Hepatocyte (in vitro differentiated cells): ENCODE measurements around the gene KRTAP10-7.

Experiments used
- CTCF ChIP-seq: fragments of 200-600 bp; sonication (generic); IDR thresholded peaks from 2 replicates; pipeline ENCODE4 v1.5.1; 2016; ENCODE audit warnings: antibody characterized with exemption, mild to moderate bottlenecking; ENCODE audit not compliant: poor library complexity
- EZH2 ChIP-seq: fragments of 200-600 bp; sonication (generic); IDR thresholded peaks from 2 replicates; pipeline ENCODE4 v1.6.1; 2016; ENCODE audit warnings: antibody characterized with exemption, mild to moderate bottlenecking, borderline replicate concordance
- EZH2phosphoT487 ChIP-seq: fragments of 200-600 bp; sonication (generic); IDR thresholded peaks from one replicate; pipeline ENCODE4 v1.6.1; 2018; ENCODE audit warnings: antibody characterized with exemption, mild to moderate bottlenecking, low read depth, moderate library complexity; ENCODE audit not compliant: unreplicated experiment, severe bottlenecking

DNA sequence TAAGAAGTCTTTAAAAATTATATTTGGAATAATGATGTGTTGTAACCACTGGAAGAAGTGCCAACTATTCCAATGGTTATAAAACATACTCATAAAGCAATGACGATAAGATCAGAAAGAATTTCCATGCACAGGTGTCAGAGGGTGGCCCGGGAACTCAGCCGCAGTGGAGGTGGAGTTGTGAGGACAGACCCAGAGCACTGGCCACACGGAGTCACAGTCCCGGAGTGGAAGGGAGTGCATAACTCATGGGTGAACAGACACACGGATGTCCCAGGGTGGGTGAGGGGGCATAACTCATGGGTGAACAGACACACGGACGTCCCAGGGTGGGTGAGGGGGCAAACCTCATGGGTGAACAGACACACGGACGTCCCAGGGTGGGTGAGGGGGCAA is 24.4 kb upstream of the KRTAP10-7 start:
- TF ChIP-seq EZH2 (no peak), CTCF (no peak), EZH2phosphoT487 (no peak)
